ENCODE data around the gene PLXNB2.

DNA sequence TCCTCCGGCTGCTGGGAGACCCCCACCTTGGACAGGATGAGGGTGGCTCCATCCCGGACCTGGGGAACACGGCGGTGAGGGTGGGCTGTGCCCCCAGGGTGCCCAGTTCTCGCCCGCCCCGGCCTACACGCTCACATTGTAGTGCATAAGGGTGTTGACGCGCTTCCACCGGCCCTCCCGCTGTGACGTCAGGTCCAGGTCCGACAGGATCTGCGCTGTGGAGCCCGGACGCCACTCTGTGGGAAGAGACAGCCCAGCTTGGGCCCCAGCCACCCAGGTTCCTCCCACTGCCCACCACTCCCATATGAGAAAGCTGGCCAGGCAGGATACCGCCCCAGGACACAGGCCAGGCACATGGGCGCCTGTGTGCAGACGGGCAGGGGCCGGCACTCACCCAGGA lies 29.0 kb downstream of the PLXNB2 start:
- TF ChIP-seq FOXP2 (optimal IDR thresholded peaks at IDR 0.05; ENCODE audit: borderline replicate concordance, extremely low read depth, extremely low read length, insufficient read depth) (no peak), TAF1 (IDR thresholded peaks at IDR 0.05; ENCODE audit: borderline replicate concordance, insufficient read depth, low read length) (no peak), POLR2AphosphoS5 (IDR thresholded peaks at IDR 0.05; ENCODE audit: low read depth, low read length) (no peak), SIN3A (IDR thresholded peaks at IDR 0.05; ENCODE audit: borderline replicate concordance, insufficient read depth, low read length) (no peak)
- TF ChIP-seq, protein P1, sequence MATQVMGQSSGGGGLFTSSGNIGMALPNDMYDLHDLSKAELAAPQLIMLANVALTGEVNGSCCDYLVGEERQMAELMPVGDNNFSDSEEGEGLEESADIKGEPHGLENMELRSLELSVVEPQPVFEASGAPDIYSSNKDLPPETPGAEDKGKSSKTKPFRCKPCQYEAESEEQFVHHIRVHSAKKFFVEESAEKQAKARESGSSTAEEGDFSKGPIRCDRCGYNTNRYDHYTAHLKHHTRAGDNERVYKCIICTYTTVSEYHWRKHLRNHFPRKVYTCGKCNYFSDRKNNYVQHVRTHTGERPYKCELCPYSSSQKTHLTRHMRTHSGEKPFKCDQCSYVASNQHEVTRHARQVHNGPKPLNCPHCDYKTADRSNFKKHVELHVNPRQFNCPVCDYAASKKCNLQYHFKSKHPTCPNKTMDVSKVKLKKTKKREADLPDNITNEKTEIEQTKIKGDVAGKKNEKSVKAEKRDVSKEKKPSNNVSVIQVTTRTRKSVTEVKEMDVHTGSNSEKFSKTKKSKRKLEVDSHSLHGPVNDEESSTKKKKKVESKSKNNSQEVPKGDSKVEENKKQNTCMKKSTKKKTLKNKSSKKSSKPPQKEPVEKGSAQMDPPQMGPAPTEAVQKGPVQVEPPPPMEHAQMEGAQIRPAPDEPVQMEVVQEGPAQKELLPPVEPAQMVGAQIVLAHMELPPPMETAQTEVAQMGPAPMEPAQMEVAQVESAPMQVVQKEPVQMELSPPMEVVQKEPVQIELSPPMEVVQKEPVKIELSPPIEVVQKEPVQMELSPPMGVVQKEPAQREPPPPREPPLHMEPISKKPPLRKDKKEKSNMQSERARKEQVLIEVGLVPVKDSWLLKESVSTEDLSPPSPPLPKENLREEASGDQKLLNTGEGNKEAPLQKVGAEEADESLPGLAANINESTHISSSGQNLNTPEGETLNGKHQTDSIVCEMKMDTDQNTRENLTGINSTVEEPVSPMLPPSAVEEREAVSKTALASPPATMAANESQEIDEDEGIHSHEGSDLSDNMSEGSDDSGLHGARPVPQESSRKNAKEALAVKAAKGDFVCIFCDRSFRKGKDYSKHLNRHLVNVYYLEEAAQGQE (IDR thresholded peaks at IDR 0.05; ENCODE audit: insufficient read depth in 1 of 2, low read depth in 2 of 2, low read length in 2 of 2), result no peak
